ENCODE results near the gene ERMN.
"Not testable (repeated sequence)": the region's sequence is repeated elsewhere in the genome, so short reads cannot be mapped to it uniquely, and the experiment has no call there.

Gene ERMN

GRCh38 chr2:157348291-157348921, 22.8 kb upstream of the ERMN start:
- Histone ChIP-seq H3K9ac (ENCODE audit: low read length in 2 of 2) (no peak overlapping the region), H3K27me3 (ENCODE audit: control insufficient read depth in 1 of 2, insufficient read depth in 2 of 2, low read length in 2 of 2) (no peaks in the 10 kb centered on the region), H3K36me3 (ENCODE audit: control insufficient read depth in 2 of 2, insufficient read depth in 2 of 2, low read length in 2 of 2) (no peaks in the 10 kb centered on the region)

GRCh38 chr2:157345647-157346389, 20.2 kb upstream of the ERMN start:
- H3K9me3 ChIP-seq (ENCODE audit: control insufficient read depth in 2 of 2, low read length in 2 of 2): peaks cover 0 to 3% of the 10 kb centered on the region in 2 donors
- H3K4me1 ChIP-seq (ENCODE audit: control insufficient read depth, insufficient read depth, low read length): no peaks in the 10 kb centered on the region
- no peaks in the 10 kb centered on the region for H3K36me3 ChIP-seq (ENCODE audit: control insufficient read depth in 2 of 2, insufficient read depth in 2 of 2, low read length in 2 of 2)
- H3K9ac ChIP-seq (ENCODE audit: low read length in 2 of 2): no peak overlapping the region
- no peak overlapping the region for H3K4me3 ChIP-seq (ENCODE audit: low read length in 2 of 2)
- no peak overlapping the region for H3K27ac ChIP-seq (ENCODE audit: low read length)
- H3K27me3 ChIP-seq (ENCODE audit: control insufficient read depth in 1 of 2, insufficient read depth in 2 of 2, low read length in 2 of 2): no peaks in the 10 kb centered on the region

More at GRCh38 chr2:157348291-157348921, 22.8 kb upstream of the ERMN start:
- H3K27ac ChIP-seq (ENCODE audit: low read length): no peak overlapping the region
- no peaks in the 10 kb centered on the region for H3K4me1 ChIP-seq (ENCODE audit: control insufficient read depth, insufficient read depth, low read length)
- no peak overlapping the region for H3K4me3 ChIP-seq (ENCODE audit: low read length in 2 of 2)
- H3K9me3 ChIP-seq (ENCODE audit: control insufficient read depth in 2 of 2, low read length in 2 of 2): peaks cover 0 to 1% of the 10 kb centered on the region in 2 donors

DNA sequence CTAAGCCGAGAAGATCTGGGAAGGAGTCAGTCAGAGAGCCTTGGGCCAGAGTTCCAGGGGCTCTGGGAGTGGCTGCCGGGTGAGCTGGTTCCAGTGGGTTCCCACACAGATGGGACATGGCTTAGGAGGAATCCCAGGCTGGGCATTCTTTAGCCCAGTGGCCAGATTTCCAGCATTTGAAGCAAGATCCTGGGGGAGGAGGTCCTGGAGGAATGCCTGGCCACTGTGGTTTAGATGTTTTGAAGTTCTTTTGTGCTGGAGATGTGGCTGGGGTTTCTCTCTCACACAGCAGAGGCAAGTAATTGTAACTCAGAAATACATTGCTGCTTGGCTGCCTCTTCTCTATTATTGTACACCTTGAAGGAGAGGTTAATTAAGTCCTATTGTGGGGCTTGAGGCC, 15.8 kb upstream of the ERMN start:
- H3K27ac ChIP-seq (ENCODE audit: low read length); H3K9me3 ChIP-seq (ENCODE audit: control insufficient read depth in 2 of 2, low read length in 2 of 2); H3K27me3 ChIP-seq (ENCODE audit: control insufficient read depth in 1 of 2, insufficient read depth in 2 of 2, low read length in 2 of 2); H3K36me3 ChIP-seq (ENCODE audit: control insufficient read depth in 2 of 2, insufficient read depth in 2 of 2, low read length in 2 of 2); H3K4me1 ChIP-seq (ENCODE audit: control insufficient read depth, insufficient read depth, low read length); H3K4me3 ChIP-seq (ENCODE audit: low read length in 2 of 2); H3K9ac ChIP-seq (ENCODE audit: low read length in 2 of 2): not testable (repeated sequence)

DNA sequence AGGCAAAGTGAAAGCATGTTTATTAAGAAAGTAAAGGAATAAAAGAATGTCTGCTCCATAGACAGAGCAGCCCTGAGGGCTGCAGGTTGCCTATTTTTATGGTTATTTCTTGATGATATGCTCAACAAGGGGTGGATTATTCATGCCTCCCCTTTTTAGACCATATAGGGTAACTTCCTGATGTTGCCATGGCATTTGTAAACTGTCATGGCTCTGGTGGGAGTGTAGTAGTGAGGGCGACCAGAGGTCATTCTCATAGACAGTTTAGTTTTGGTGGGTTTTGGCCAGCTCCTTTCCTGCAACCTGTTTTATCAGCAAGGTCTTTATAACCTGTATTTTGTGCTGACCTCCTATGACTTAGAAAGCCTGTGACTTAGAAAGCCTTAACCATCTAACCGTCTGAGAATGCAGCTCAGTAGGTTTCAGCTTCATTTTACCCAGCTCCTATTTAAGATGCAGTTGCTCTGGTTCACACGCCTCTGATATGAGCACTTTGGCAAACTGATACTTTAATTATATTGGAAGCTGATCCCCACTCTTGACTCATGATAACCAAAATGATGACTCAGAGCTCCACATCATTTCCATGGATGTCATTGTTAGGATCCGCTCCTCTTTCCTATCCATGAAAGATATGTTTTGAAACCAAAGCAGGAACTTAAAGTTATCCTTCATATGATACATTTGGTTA, 14.5 kb upstream of the ERMN start:
- H3K9ac ChIP-seq (ENCODE audit: low read length in 2 of 2): no peak overlapping the region
- H3K4me1 ChIP-seq (ENCODE audit: control insufficient read depth, insufficient read depth, low read length): no peaks in the 10 kb centered on the region
- H3K4me3 ChIP-seq (ENCODE audit: low read length in 2 of 2): no peak overlapping the region
- H3K27me3 ChIP-seq (ENCODE audit: control insufficient read depth in 1 of 2, insufficient read depth in 2 of 2, low read length in 2 of 2): no peaks in the 10 kb centered on the region
- H3K36me3 ChIP-seq (ENCODE audit: control insufficient read depth in 2 of 2, insufficient read depth in 2 of 2, low read length in 2 of 2): no peaks in the 10 kb centered on the region
- H3K27ac ChIP-seq (ENCODE audit: low read length): no peak overlapping the region
- peaks cover 0 to 3% of the 10 kb centered on the region in 2 donors for H3K9me3 ChIP-seq (ENCODE audit: control insufficient read depth in 2 of 2, low read length in 2 of 2)

DNA sequence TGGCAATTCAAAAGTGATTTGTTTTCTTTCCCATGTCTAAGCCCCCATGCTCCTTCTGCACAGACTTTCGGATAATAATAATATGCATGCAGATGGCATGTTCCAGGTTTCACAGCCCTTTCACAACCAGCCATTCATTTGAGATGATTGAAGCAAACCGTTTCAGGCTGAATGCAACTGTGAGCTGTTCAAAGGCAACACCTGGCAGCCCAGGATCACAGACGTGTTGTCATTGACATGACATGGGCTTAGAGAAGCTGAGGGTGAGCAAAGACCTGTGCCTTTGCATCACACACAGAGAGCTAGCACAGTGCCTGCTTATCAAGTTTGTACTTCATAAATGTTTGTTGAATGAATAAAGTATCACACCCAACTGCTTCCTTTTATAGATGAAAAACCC, 12.4 kb upstream of the ERMN start:
- no peak overlapping the region for H3K9ac ChIP-seq (ENCODE audit: low read length in 2 of 2)
- no peaks in the 10 kb centered on the region for H3K4me1 ChIP-seq (ENCODE audit: control insufficient read depth, insufficient read depth, low read length)
- no peaks in the 10 kb centered on the region for H3K27me3 ChIP-seq (ENCODE audit: control insufficient read depth in 1 of 2, insufficient read depth in 2 of 2, low read length in 2 of 2)
- H3K27ac ChIP-seq (ENCODE audit: low read length): no peak overlapping the region
- no peak overlapping the region for H3K4me3 ChIP-seq (ENCODE audit: low read length in 2 of 2)
- no peaks in the 10 kb centered on the region for H3K36me3 ChIP-seq (ENCODE audit: control insufficient read depth in 2 of 2, insufficient read depth in 2 of 2, low read length in 2 of 2)
- H3K9me3 ChIP-seq (ENCODE audit: control insufficient read depth in 2 of 2, low read length in 2 of 2): no peaks in the 10 kb centered on the region

- Histone ChIP-seq H3K9ac (ENCODE audit: low read length in 2 of 2) (no peak overlapping the region), H3K27me3 (ENCODE audit: control insufficient read depth in 1 of 2, insufficient read depth in 2 of 2, low read length in 2 of 2) (no peaks in the 10 kb centered on the region), H3K9me3 (ENCODE audit: control insufficient read depth in 2 of 2, low read length in 2 of 2) (no peaks in the 10 kb centered on the region), H3K4me3 (ENCODE audit: low read length in 2 of 2) (no peak overlapping the region), H3K4me1 (ENCODE audit: control insufficient read depth, insufficient read depth, low read length) (no peaks in the 10 kb centered on the region), H3K27ac (ENCODE audit: low read length) (no peak overlapping the region), H3K36me3 (ENCODE audit: control insufficient read depth in 2 of 2, insufficient read depth in 2 of 2, low read length in 2 of 2) (no peaks in the 10 kb centered on the region)
These were observed 10.8 kb upstream of the ERMN start for GRCh38 chr2:157336137-157337010.

GRCh38 chr2:157334797-157335196, 9.2 kb upstream of the ERMN start:
- Histone ChIP-seq H3K27me3 (ENCODE audit: control insufficient read depth in 1 of 2, insufficient read depth in 2 of 2, low read length in 2 of 2) (no peaks in the 10 kb centered on the region), H3K36me3 (ENCODE audit: control insufficient read depth in 2 of 2, insufficient read depth in 2 of 2, low read length in 2 of 2) (no peaks in the 10 kb centered on the region), H3K4me3 (ENCODE audit: low read length in 2 of 2) (no peak overlapping the region), H3K9me3 (ENCODE audit: control insufficient read depth in 2 of 2, low read length in 2 of 2) (no peaks in the 10 kb centered on the region), H3K27ac (ENCODE audit: low read length) (no peak overlapping the region), H3K9ac (ENCODE audit: low read length in 2 of 2) (no peak overlapping the region), H3K4me1 (ENCODE audit: control insufficient read depth, insufficient read depth, low read length) (no peaks in the 10 kb centered on the region)

GRCh38 chr2:157334335-157334734, 8.7 kb upstream of the ERMN start:
- H3K36me3 ChIP-seq (ENCODE audit: control insufficient read depth in 2 of 2, insufficient read depth in 2 of 2, low read length in 2 of 2): no peaks in the 10 kb centered on the region
- no peak overlapping the region for H3K9ac ChIP-seq (ENCODE audit: low read length in 2 of 2)
- H3K27ac ChIP-seq (ENCODE audit: low read length): no peak overlapping the region
- H3K9me3 ChIP-seq (ENCODE audit: control insufficient read depth in 2 of 2, low read length in 2 of 2): no peaks in the 10 kb centered on the region
- no peaks in the 10 kb centered on the region for H3K27me3 ChIP-seq (ENCODE audit: control insufficient read depth in 1 of 2, insufficient read depth in 2 of 2, low read length in 2 of 2)
- H3K4me3 ChIP-seq (ENCODE audit: low read length in 2 of 2): no peak overlapping the region
- H3K4me1 ChIP-seq (ENCODE audit: control insufficient read depth, insufficient read depth, low read length): no peaks in the 10 kb centered on the region

- H3K9ac ChIP-seq (ENCODE audit: low read length in 2 of 2): no peak overlapping the region
- no peaks in the 10 kb centered on the region for H3K4me1 ChIP-seq (ENCODE audit: control insufficient read depth, insufficient read depth, low read length)
- H3K36me3 ChIP-seq (ENCODE audit: control insufficient read depth in 2 of 2, insufficient read depth in 2 of 2, low read length in 2 of 2): no peaks in the 10 kb centered on the region
- H3K27ac ChIP-seq (ENCODE audit: low read length): no peak overlapping the region
- H3K27me3 ChIP-seq (ENCODE audit: control insufficient read depth in 1 of 2, insufficient read depth in 2 of 2, low read length in 2 of 2): no peaks in the 10 kb centered on the region
- no peaks in the 10 kb centered on the region for H3K9me3 ChIP-seq (ENCODE audit: control insufficient read depth in 2 of 2, low read length in 2 of 2)
- no peak overlapping the region for H3K4me3 ChIP-seq (ENCODE audit: low read length in 2 of 2)
These were observed 7.9 kb upstream of the ERMN start for GRCh38 chr2:157333304-157334047.

DNA sequence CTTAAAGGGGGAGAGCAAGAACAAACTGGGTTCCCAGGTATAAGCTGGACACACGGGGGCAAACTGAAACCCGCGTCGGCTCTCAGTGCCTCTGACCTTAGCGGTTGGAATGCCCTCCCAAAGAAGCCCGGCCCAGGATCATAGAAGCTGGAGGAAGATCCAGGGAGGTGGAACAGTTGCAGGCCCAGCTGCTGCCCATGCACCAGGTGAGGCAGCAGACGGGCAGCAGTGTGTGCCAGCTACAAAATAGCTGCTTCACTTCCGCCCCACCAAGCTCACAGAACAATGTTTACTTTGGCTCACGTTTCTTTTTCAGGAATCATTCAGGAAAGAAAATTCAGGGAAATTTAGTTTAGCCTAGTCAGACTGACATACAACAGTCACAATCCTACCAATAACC, 3.9 kb upstream of the ERMN start:
- no peak overlapping the region for H3K9ac ChIP-seq (ENCODE audit: low read length in 2 of 2)
- H3K36me3 ChIP-seq (ENCODE audit: control insufficient read depth in 2 of 2, insufficient read depth in 2 of 2, low read length in 2 of 2): no peaks in the 10 kb centered on the region
- H3K4me1 ChIP-seq (ENCODE audit: control insufficient read depth, insufficient read depth, low read length): no peaks in the 10 kb centered on the region
- H3K27me3 ChIP-seq (ENCODE audit: control insufficient read depth in 1 of 2, insufficient read depth in 2 of 2, low read length in 2 of 2): no peaks in the 10 kb centered on the region
- H3K27ac ChIP-seq (ENCODE audit: low read length): no peak overlapping the region
- H3K4me3 ChIP-seq (ENCODE audit: low read length in 2 of 2): no peak overlapping the region
- no peaks in the 10 kb centered on the region for H3K9me3 ChIP-seq (ENCODE audit: control insufficient read depth in 2 of 2, low read length in 2 of 2)
